GM13976 (cell line): ENCODE data around the gene CAPN10.
A peak's percentile ranks its signal among the peaks of the same experiment; 100 is the strongest.

Source experiments
- DNase-seq: peaks from one replicate; pipeline ENCODE4 v3.0.0; 2012; ENCODE audit warnings: low spot score
- in situ Hi-C: fragments of 300-500 bp; cut with MboI; formaldehyde crosslinking; loops from one replicate; pipeline ENCODE4 v1.12.0; 2022; ENCODE audit warnings: low sequenced_read_pairs, mixed read lengths, inconsistent platforms; ENCODE audit not compliant: unreplicated experiment
- TF ChIP-seq, protein P1 (sequence below): IDR thresholded peaks from 2 replicates; pipeline ENCODE4 v1.5.1; 2012; ENCODE audit warnings: borderline replicate concordance, mild to moderate bottlenecking; ENCODE audit not compliant: insufficient read depth; ENCODE audit errors: extremely low read depth, missing control alignments, control extremely low read depth

Gene CAPN10

DNA sequence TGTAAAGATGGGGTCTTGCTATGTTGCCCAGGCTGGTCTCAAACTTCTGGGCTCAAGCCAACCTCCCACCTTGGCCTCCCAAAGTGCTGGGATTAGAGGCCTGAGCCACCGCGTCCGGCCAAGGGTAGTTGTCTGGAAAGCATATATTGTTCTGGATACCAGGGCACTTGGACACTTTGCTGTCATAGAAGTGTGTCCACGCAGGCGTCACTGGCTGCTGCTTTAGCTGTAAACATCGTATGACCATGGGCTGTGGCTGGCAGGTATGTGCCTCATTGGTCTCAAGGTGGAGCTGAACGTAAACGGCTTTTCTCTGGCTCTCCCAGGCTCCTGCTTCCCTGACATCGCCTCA lies 35.5 kb downstream of the CAPN10 start:
- no peak for DNase-seq
- TF ChIP-seq, protein P1, sequence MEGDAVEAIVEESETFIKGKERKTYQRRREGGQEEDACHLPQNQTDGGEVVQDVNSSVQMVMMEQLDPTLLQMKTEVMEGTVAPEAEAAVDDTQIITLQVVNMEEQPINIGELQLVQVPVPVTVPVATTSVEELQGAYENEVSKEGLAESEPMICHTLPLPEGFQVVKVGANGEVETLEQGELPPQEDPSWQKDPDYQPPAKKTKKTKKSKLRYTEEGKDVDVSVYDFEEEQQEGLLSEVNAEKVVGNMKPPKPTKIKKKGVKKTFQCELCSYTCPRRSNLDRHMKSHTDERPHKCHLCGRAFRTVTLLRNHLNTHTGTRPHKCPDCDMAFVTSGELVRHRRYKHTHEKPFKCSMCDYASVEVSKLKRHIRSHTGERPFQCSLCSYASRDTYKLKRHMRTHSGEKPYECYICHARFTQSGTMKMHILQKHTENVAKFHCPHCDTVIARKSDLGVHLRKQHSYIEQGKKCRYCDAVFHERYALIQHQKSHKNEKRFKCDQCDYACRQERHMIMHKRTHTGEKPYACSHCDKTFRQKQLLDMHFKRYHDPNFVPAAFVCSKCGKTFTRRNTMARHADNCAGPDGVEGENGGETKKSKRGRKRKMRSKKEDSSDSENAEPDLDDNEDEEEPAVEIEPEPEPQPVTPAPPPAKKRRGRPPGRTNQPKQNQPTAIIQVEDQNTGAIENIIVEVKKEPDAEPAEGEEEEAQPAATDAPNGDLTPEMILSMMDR: no peak
- in situ Hi-C loops: no loop called here

DNA sequence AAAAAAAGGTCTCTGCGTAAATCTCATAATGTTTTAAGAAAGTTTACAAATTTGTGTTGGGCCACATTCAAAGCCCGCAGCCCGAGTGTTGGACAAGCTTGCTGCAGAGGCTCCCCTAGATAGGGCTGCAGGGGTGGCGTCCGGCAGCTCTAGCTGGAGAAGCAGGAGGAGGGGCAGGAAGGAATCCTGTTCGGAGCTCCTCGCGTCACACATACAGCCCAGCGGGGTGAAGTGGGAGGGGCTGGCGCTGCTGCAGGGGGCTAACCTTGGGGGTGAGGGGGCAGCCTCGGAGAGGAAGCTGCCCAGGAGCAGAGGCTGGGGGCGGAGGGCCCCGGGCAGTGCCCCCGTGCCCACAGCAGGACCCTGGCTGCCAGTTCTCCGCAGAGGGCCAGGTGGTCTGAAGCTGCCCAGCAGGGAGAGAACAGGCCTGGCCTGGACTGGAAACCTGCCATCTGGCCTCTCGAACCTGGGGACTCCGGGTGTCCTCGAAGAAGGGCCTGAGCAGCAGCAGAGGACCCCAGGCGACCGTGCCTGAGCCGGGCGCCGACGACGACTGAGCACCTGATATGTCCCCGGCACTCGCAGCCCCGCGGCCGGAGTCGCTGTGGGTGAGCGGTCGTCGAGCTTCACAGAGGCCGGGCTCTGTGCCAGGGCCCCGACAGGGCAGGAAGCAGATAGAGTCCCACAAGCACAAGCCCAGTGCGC lies 36.1 kb downstream of the CAPN10 start:
- no peak for DNase-seq
- in situ Hi-C loops: no loop called here
- TF ChIP-seq, protein P1: no peak

DNA sequence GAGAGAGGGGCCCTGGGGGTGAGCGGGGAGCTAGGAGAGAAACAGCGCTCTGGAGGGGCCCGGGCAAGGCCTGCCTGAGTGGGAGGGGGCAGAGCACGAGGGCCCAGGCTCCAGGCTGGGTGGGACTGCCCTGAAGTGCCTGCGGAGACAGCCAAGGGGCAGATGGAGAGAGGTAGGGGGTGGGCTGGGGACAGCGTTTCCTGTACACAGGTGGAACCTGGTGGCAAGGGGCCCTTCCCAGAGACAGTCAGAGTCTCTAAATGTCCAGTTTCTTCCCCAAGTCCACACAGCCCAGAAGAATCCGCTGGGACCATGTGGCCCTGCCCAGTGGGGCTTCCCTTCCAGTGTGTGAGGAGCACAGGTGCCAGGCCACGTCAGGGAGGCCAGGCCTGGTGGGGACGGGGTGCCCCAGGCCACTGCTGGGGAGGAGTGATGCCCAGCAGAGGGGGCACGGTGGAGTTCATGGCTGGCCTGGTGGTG lies 37.0 kb downstream of the CAPN10 start:
- DNase-seq: no peak
- TF ChIP-seq, protein P1: no peak
- in situ Hi-C loops: no loop called here

DNA sequence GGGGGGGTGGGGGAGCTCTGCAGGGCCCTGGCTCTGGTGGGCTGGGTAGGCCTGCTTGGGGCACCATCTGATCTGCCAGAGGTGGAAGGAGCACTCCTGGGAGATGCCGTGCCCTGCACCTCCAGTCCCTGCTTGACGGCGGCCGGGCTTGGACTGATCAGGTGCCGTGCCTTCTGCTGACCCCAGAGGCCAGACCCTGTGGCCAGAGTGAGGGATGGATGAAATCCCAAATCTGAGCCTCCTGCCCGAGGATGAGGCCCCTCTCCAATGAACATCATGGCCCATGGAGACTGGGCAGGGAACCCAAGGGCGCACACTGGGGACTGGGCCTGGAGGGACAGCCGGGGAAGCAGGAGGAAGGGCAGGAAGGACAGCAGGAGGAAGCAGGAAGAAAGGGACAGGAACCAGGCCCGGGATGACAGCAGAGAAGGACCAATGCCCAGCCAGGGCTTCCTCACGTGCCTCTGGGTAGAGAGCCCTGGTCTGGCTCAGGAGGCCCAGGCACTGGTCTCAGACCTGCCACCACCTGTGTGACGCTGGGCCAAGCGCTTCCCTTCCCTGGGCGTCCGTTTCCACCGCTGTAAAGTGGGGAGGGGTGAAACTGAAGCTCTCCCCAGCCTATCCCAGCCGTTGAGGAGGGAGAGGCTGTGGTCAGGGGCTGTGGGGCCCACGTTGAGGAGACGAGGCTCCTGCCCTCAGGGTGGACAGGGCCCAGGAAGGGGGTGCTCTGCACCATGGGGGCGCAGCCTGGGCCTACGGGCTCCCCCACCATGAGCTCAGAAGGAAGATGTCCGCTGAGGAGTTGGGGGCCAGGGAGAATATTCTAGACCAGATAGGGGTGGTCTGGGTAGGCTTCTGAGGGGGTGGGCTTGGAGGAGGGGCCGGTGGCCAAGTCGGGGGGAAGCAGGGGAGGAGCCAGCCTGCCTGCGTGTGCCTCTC lies 37.7 kb downstream of the CAPN10 start:
- DNase-seq: no peak
- in situ Hi-C loops: no loop called here

DNA sequence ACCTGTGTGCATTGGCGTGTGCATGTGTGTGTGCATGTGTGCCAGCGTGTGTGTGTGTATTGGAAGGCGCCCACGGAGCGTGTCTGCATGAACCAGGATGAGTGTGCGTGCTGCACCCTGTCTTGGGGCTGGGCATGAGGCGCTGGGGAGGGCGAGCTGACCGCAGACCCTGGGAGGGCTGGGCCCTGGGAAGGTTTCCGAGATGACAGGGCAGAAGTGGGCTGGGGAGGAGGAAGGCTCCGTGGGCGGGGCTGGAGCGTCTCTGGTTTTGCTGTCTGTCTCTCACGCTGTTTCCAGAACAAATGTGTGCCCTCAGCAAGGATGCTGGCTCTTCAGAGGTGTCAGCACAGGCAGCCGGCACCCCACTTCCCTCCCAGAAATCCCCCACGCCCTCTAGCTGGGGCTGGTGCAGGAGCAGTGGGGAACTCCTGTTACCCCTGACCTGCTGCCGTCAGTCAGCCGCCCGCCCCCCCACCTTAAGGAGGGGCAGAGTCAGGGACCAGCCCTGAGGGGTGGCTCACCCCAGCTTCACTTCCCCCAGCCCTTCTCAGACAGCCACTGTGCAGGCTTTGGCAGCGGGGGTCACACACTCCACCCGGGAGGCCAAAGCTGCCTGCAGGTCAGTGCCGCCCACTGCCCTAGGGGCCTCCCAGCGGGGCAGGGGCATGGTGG lies 38.6 kb downstream of the CAPN10 start, which contains the start of gene GPR35:
Gene GPR35, plus strand, starts transcription at position 531 of the 672 bp plus-strand sequence. CDS start 4,473 bp downstream, outside the sequence.
- TF ChIP-seq, protein P1: no peak
- in situ Hi-C loops: no loop called here
- DNase-seq: peak; percentile 85

More for the DNA sequence above, 37.7 kb downstream of the CAPN10 start:
- TF ChIP-seq, protein P1: no peak
